HG02571 (cell line): ENCODE results near the gene HNRNPU.

Experiments used
- ATAC-seq: cut with Tn5 transposase; IDR thresholded peaks from one replicate; pipeline ENCODE4 v1.9.1; 2021; ENCODE audit warnings: mild to moderate bottlenecking, moderate library complexity; ENCODE audit not compliant: unreplicated experiment

HNRNPU gene

DNA sequence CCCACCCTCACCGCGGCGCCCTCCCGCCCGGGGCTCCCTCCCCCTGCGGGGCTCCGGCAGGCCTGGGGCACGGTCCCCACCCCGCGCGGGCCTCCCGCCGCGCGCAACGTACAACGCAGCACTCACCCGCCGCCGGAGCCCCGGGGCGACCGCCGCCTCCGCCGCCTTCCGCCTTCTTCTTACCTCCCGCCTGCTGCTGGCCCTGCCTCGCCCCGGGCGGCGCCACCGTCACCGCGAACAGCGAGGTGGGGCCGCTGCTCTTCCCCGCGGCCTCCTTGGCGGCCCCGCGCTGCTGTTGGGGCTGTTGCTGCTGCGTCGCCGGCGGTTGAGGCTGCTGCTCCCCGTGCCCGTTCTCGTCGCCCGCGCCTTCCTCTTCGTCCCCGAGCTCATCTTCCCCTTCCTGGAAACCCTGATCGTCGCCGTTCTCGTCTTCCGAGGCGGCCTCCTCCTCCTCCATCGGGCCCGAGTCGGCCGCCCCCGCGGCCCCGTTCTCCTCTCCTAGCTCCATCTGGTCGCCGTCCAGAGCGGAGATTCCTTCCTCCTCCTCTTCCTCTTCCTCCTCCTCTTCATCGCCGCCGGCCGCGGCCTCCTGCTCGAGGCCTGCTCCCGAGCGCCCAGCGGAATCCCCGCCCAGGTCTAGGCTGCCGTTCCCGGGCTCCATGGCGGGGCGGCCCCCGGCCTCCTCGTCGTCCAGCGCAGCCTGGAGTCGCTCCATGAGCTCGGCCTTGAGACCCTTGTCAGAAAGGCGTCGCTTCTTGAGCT, 671 bp downstream of the HNRNPU start:
- ATAC-seq = peak; percentile 8

DNA sequence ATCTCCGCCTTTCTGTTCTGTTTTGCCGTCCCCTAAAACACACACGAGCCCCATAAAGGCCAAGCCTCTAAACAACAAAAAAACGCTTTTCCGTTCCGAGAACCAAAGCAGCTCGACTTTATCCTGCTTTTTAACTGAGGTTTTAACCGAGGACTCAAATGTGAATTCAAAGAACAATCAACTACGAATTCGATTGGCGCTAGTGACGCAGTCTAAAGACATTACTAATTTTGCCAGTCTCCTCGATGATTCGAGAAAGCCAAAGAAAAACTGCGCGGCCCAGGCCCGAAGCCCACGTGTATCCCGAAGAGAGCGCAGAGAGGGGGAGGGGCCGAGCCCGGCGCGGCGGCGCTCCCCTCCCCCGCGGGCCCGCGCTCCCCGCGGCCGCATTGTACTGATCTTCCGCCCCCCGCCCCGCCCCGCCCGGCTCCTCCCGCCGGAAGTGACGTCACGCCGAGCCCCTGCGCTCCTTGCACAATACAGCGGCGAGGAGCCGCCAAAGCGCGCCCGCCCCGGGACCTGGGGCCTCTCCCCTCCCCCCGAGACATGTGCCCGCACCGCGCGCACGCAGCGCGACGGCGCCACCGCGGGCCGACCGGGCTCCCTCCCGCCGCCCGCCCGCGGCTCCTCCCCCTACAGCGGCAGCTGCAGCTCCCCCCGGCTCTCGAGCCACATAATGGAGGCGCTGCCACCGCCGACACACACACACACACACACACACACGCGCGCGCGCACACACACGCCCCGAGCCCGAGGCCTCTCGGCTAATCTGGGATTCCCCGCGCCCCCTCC, 1.4 kb downstream of the HNRNPU start:
- ATAC-seq = peak; percentile 52

DNA sequence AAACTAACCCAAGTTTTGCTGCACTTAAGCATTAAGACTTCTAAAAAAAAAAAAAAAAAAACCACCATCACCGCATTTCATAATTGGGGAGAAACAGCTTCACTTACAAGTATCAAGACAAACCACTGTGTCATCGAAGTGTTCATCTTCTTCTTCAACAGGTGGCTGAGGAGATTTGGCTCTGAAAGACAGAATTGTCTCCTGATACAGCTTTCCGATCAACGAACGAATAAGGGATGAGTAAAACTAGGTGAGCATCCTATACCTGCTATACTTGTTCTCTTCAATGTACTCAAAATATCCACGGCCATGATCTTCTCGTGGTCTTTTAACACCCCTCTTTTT, 2.0 kb downstream of the HNRNPU start:
- ATAC-seq = no peak

DNA sequence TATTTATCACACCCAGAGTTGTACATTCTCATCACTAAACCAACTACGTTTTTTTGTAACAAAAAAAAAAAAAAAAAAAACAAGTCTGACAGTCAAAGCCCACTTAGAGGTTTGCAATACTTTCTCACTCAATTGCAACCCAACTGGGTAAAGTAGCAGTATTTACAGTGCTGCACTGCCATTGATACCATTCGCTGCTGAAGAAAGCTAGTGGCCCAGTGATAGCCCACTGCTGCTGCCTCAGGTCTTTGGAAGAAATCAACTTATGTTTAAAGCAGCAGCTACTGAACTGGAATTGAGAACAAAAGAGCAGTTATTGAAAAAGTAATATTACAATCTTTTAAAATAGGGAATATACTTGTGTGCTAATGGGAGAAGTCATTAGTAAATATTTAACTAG, 2.7 kb downstream of the HNRNPU start:
- ATAC-seq = no peak

DNA sequence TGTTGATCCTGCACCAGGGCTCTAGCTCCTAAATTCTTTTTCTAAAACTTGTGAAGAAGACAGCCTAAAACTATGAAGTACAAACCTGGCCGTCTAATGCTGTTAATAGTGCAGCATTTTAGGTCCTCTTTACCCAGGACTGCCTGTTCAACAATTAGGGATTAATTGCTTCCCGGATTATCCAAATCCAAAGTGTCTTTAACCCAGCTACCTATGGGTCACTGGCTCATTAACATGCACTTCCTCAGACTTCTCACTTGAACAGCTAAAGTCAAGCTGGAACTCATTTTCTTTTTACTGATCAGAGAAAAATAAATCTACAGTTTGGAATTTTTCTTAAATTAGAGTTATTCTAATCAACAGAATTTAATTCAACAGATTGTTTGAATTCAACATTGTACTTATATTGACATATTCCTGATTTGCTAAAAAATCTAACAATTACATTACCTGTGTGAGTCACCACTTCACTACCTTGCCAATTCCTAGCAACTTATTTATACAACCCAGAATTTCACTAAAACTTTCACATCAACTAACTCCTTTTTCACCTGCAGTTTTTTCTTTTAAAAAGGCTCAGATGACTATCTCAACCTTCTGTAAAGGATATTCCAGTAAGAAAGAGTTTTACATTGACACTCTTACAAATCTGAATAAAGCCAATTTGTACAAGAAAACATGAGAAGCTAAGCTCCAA, 3.3 kb downstream of the HNRNPU start:
- ATAC-seq = no peak

DNA sequence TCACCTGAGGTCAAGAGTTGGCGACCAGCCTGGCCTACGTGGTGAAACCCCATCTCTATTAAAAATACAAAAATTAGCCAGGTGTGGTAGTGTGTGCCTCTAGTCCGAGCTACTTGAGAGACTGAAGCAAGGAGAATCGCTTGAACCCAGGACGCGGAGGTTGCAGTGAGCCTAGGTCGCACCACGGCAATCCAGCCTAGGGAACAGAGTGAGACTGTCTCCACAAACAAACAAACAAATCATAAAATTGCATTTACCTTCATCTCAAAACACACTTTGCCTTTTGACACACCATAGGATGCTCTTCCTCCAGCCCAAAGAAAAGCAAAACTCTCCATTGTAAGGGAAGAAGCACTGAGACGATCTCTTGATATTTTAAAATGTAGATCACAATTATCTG, 4.3 kb downstream of the HNRNPU start:
- no peak for ATAC-seq

DNA sequence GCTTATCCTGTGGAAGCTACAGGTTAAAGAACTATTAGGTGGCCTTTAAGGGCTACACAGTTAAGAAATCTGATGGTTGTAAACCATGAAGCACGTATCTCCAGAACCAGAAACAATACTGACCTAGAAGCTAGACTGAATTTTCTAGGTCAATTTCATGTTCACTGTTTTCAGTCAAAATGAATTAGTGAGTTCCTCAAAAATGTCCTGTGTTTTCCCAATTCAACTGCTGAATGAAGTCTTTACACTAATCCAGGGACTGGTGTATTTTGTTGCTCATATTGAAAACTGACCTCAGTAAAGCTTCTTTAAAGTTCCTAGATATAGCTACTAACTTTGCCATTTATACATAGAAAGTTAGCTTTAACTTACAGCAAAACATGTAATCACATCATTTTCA, 6.0 kb downstream of the HNRNPU start:
- no peak for ATAC-seq

DNA sequence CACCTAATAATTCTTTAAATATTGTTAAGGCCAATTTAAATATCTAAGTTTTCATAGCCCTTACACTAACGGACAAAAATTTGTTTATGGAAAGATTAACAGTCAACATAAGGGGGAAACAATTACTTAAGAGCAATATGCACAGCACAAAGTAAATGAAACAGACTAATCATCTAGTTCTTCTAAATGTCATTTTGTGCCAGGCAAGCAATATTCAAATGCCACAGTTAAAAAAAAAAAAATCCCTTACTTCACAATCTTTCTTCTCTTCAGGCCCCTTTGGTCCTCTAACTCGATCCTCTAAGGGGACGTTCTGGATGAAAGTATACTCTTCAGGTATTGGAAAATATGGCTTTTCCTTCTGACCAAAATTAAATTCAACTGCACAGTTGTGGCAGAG, 6.6 kb downstream of the HNRNPU start:
- no peak for ATAC-seq

DNA sequence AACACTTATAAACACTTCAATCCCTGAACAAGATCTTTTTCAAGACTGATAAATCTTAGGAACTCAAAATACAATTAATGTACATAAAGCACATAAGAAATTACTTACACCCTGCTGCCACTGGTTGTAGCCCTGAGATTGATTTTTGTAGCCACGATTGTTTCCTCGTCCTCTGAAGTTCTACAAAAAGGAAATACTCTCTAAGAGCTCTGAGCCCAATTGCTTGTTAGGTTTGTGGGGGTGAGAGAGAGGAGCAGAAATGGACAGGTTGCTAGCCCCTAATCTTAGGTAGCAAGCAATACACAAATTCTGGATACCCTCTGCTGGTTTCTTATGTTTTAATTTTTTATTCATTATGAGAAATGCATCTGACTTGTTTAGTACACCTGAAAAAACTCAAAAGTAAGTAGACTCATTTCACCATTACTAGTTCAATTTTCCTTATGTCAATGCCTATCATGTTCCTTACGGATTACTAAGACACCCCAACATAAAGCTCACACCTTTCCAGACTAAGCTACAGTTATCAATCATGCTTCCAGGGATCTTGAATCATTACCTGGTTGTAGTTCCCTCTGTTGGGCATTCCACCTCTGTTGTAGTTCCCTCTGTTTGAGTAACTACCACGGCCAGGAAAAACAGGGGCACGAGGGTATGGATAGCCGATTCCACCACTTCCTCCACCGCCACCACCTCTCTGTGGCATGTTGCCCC, 9.3 kb downstream of the HNRNPU start:
- no peak for ATAC-seq

DNA sequence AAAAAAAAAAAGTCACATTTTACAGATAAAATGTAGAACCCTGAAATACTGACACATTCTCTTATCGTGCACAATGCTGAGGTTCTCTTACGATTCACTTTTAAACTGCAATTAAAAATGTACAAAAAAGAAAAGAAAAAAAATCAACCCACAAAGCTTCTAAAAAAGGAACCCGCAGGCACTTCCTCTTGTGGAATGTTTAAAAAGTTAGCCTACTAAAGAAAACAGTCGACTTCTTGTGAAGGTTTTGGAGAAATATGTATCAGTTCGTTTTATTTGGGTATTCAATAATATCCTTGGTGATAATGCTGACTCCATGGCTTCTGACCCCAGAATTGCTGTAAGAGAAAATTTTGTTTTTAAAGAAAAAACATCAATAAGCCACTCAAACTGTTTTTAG, 10.2 kb downstream of the HNRNPU start:
- no peak for ATAC-seq

DNA sequence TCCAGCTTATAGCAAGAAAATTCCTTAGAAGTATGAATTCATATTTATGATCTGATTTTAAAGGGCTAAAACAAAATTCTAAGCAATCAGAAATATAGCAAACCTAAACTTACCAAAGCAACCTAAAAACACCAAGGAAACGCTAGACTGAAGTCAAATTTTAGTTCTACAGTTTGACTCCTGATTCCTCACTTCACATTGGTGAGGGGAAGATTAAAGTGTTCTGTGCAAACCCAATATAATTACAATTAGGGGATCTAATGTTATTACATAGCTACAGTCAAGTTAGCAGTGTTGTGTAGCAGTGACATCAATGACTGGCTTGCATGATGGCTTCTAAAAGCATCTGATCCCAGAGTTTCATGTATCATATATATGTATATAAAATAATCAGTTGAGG, 11.6 kb downstream of the HNRNPU start:
- no peak for ATAC-seq

DNA sequence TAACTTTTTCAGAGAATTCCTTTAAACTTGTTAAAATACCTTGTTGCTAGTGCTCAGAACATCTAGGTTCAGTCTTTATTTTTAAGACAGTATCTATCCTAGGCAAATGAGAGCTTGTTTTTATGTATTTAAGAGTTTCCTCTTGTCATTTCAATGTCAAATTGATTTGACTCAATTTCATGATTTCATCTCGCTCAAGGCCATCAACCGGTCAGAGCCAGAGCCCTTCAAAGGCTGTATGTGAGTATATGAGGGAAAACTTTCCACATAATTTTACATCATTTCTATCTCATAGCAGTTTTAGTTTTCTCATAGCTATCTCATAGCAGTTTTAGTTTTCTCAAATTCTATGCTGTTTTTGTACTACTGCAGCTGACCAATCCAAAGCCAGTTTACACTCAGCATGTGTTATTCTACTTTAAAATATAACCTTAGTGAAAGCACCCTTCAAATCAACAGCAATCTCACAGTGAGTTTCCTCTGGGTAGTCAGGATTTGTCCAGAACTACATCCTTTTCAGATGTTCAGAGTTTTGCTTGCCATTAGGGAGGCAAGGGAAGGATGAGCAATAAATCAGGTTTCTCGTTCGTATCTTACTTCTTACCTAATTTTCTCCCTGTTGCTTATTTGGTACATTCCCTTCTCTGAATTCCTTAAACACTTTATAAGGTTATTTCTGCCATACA, 12.7 kb downstream of the HNRNPU start:
- no peak for ATAC-seq

DNA sequence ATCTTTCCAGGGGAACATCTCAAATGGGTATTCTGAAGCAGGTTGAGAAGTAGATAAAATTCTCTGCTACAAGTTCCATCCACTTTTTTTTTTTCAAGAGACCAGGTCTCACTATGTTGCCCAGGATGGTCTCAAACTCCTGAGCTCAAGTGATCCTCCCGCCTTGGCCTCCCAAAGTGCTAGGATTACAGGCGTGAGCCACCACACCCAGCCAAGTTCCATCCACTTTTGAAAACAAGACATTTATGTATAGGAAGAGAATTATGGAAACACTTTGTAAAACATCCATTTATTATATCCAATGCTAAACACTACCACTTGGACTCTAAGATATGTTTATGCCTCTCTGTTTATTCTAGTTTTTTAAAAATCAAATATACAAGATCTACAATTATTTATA, 13.4 kb downstream of the HNRNPU start:
- ATAC-seq = no peak

DNA sequence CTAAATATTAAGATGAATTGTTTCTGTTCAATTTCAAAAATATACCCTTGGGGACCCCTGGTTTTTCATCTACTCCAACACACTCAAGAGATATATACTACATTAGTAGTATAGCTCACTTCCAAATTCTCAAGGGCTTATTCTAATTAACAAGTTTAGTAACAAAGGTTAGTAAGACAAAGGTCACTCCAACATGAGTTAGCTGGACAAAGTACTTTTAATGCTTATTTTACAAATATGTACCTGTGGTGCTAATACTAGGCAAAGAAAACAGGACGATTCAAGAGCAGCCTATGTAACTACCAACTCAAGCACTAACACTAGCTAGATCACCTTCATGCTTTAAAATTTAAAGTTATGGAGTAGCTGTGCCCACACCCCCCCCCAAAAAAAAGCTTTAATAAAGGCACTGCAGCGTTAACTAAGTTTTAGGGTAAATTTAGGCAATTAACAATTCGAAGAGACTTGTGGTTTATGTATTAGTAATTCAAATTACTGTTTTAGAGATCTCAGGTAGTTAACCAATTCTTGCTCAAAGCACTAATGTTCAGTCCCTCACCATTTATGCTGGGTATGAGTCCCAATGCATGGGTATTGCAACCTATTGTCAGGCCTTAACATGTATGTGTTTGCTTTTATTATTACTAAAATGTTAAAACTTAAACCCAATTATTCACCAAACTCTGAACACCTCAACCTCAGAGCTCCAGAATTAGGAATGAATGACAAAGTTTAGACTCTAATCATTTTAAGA, 14.1 kb downstream of the HNRNPU start:
- ATAC-seq = no peak

DNA sequence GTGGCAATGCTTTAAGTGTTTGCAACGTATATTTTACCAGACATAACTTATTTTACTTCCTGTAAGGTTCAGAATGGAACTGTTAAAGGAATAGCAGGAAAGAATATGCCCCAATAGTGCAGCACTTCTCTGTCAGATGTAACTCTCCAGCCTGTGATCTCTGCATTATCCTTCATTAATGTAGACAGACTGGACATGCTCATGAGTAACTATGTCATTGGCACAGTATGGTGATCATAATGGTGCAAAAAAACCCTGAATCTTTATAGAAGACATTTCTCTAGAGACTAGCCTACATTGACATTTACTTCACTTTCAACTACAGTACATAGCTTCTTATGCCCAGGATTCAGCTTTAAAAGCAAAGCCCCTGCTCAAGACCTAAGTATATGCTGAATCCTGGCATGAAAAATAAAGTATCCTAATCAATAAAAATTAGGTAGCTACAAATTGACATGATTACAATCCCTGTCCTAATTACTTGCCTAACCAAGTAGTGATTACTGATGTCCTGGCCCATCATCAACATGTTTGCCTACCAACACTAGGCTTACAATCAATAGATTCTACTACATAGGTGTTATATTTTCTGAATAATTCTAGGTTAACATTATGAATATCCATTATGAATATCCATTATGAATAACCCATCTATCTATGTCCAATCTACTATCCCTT, 15.0 kb downstream of the HNRNPU start:
- no peak for ATAC-seq

DNA sequence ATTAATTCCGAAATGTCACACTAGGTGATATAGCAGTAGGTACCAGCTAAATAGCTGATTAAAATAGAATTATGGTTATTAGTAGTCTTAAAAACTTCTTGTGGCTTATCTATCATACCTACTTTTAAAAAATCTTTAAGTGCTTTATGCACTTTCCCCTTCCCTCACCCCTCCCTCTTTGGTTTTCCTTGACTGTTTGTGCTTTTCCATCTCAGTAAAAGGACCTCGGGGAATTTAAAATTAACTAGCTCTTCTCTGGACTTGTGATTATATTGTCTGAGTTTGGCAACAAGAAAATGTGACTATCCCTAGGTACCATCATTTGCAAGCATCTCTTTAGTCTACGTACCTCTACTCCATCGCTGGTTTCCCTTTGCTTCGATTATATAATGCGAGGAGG, 17.7 kb downstream of the HNRNPU start:
- ATAC-seq = no peak

DNA sequence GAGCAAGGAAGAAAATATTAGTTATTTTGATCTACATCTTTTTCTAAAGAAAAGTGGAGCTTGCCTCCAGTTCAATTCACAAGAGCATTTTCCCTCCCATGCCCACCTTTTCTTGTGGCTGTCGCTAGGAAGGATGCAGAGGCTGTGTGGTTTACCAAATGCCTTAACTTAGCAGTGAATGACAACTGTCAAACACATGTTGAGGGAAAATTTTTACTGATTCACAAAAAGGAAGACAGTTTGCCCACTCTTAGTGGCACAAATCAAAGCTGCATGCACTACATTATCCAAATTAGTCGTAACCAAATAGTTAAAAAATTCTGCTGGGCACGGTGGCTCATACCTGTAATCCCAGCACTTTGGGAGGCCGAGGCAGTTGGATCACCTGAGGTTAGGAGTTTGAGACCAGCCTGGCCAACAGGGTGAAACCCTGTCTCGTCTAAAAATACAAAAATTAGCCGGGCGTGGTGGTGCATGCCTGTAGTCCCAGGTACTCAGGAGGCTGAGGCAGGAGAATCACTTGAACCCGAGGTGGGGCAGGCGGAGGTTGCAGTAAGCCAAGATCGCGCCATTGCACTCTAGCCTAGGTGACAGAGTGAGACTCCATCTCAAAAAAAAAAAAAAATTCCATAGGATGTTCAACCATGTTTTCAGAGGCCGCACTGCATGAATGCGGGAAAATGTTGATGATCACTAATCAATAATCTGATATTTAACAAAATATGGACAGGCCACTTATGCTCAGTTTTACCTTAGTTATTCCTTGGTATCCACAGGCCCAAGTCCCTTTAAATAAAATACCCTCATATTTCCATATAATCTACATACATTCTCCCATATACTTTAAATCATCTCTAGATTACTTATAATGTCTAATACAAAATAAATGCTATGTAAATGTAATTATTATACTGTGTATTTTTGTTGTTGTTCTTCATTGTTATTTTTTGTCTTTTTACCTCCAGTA, 19.9 kb downstream of the HNRNPU start:
- ATAC-seq = no peak
